Neural cell (in vitro differentiated cells): Measurements from ENCODE around the gene PRPF38A.

Source experiments
- EZH2 ChIP-seq: fragments of 200-600, 300-800 bp; shearing (Covaris generic), sonication (generic); IDR thresholded peaks from 2 replicates; pipeline ENCODE4 v1.6.1; 2014; ENCODE audit warnings: antibody characterized with exemption, low read length, borderline replicate concordance, mild to moderate bottlenecking; ENCODE audit not compliant: insufficient read depth, poor library complexity, severe bottlenecking
- TF ChIP-seq, protein P1 (sequence below): fragments of 450-650 bp; IDR thresholded peaks from 2 replicates; pipeline ENCODE4 v1.5.1; 2014; ENCODE audit warnings: antibody characterized with exemption, mild to moderate bottlenecking, moderate library complexity; ENCODE audit not compliant: poor library complexity, severe bottlenecking

DNA sequence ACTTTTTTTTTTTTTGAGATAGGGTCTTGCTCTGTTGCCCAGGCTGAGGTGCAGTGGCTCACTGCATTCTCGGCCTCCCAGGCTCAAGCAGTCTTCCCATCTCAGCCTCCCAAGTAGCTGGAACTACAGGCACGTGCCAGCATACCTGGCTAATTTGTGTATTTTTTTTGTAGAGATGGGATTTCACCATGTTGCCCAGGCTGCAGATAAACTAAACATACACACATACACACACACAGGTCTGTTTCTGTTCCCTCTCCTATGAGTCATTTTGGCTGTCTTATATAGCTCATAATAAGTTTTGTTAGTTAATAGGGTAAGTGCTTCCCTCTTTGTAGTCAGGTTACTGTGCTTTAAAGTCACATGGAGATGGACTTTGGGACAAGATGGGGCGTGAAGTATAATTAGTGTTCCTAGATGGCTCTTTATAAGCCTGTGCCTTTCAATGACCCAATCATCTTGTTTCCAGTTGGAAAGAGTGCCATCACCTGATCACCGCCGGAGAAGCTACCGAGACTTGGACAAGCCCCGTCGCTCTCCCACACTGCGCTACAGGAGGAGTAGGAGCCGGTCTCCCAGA lies 9.1 kb downstream of the PRPF38A start:
- TF ChIP-seq EZH2, result no peak
- TF ChIP-seq, protein P1, sequence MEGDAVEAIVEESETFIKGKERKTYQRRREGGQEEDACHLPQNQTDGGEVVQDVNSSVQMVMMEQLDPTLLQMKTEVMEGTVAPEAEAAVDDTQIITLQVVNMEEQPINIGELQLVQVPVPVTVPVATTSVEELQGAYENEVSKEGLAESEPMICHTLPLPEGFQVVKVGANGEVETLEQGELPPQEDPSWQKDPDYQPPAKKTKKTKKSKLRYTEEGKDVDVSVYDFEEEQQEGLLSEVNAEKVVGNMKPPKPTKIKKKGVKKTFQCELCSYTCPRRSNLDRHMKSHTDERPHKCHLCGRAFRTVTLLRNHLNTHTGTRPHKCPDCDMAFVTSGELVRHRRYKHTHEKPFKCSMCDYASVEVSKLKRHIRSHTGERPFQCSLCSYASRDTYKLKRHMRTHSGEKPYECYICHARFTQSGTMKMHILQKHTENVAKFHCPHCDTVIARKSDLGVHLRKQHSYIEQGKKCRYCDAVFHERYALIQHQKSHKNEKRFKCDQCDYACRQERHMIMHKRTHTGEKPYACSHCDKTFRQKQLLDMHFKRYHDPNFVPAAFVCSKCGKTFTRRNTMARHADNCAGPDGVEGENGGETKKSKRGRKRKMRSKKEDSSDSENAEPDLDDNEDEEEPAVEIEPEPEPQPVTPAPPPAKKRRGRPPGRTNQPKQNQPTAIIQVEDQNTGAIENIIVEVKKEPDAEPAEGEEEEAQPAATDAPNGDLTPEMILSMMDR, result no peak
